T follicular helper cell (primary cell): ENCODE data around the gene ARHGEF1.
A peak's percentile ranks its signal among the peaks of the same experiment; 100 is the strongest.
"Not testable (repeated sequence)": the region's sequence is repeated elsewhere in the genome, so short reads cannot be mapped to it uniquely, and the experiment has no call there.

Source experiments
- DNase-seq: peaks from one replicate; pipeline ENCODE4 v3.0.0-alpha.2; 2020; ENCODE audit warnings: low read depth

Gene ARHGEF1

GRCh38 chr19:41861846-41862245, 21.1 kb upstream of the ARHGEF1 start:
- DNase-seq, result no peak

- DNase-seq, result no peak
Measured at GRCh38 chr19:41862445-41862986, 20.5 kb upstream of the ARHGEF1 start.

GRCh38 chr19:41863209-41863931, 19.6 kb upstream of the ARHGEF1 start:
- DNase-seq, result no peak

GRCh38 chr19:41864374-41864773, 18.6 kb upstream of the ARHGEF1 start:
- no peak for DNase-seq

GRCh38 chr19:41866284-41866683, 16.7 kb upstream of the ARHGEF1 start:
- no peak for DNase-seq

GRCh38 chr19:41868120-41868988, 14.6 kb upstream of the ARHGEF1 start:
- no peak for DNase-seq

- DNase-seq, result no peak
Measured at GRCh38 chr19:41868989-41869300, 14.0 kb upstream of the ARHGEF1 start.

GRCh38 chr19:41869374-41869955, 13.5 kb upstream of the ARHGEF1 start:
- no peak for DNase-seq

- DNase-seq, result no peak
Measured at GRCh38 chr19:41870401-41870873, 12.5 kb upstream of the ARHGEF1 start.

- peak; percentile 34 for DNase-seq
Measured at GRCh38 chr19:41871573-41872383, 11.2 kb upstream of the ARHGEF1 start.

GRCh38 chr19:41872384-41872774, 10.6 kb upstream of the ARHGEF1 start:
- no peak for DNase-seq

GRCh38 chr19:41872775-41873647, 10.0 kb upstream of the ARHGEF1 start:
- peak; percentile 56 for DNase-seq

GRCh38 chr19:41875973-41876372, 7.0 kb upstream of the ARHGEF1 start:
- DNase-seq, result not testable (repeated sequence)

- DNase-seq, result no peak
Measured at GRCh38 chr19:41876847-41877832, 5.8 kb upstream of the ARHGEF1 start, which contains the start of gene CD79A. Gene CD79A, plus strand, starts transcription at chr19:41877279. Its CDS starts 26 bp downstream, at chr19:41877305.

GRCh38 chr19:41877916-41878905, 4.8 kb upstream of the ARHGEF1 start:
- no peak for DNase-seq

GRCh38 chr19:41879080-41879479, 3.9 kb upstream of the ARHGEF1 start:
- no peak for DNase-seq

- no peak for DNase-seq
Measured at GRCh38 chr19:41879670-41880328, 3.2 kb upstream of the ARHGEF1 start.

- DNase-seq, result no peak
Measured at GRCh38 chr19:41880329-41880708, 2.7 kb upstream of the ARHGEF1 start.
